ENCODE results near the gene SMIM14.

- TF ChIP-seq POLR2A (IDR thresholded peaks at IDR 0.05; ENCODE audit: low read depth, low read length): no peak
- no peak for TF ChIP-seq TAF1 (IDR thresholded peaks at IDR 0.05; ENCODE audit: borderline replicate concordance, low read depth, low read length)
- TF ChIP-seq POLR2AphosphoS5 (IDR thresholded peaks at IDR 0.05; ENCODE audit: low read depth, low read length): no peak
These were observed 69.9 kb downstream of the SMIM14 start for GRCh38 chr4:39568805-39569204.

All from GM12892 (cell line).